Urinary bladder (tissue), 4 donors: Measurements from ENCODE around the gene SEC14L3. TPM values are rescaled to one million over a fixed set of nuclear protein-coding genes. Genes with fewer than 3 reads are reported as not detected.
"Not testable (repeated sequence)": the region's sequence is repeated elsewhere in the genome, so short reads cannot be mapped to it uniquely, and the experiment has no call there.

Experiments
- DNase-seq: peaks from one replicate; pipeline ENCODE4 v3.0.0-alpha.2; 2015; ENCODE audit errors: extremely low spot score
- H3K27ac ChIP-seq: one replicate; pipeline ENCODE4 v1.5.1; 2013; ENCODE audit warnings: low read depth, mild to moderate bottlenecking, moderate library complexity
- H3K36me3 ChIP-seq: one replicate; pipeline ENCODE4 v1.6.1; 2013; ENCODE audit warnings: mild to moderate bottlenecking, moderate library complexity; ENCODE audit not compliant: insufficient read depth
- H3K4me1 ChIP-seq: one replicate; pipeline ENCODE4 v1.6.1; 2013; ENCODE audit warnings: mild to moderate bottlenecking, moderate library complexity; ENCODE audit not compliant: insufficient read depth
- H3K4me3 ChIP-seq: one replicate; pipeline ENCODE4 v1.5.1; 2013; ENCODE audit warnings: low read depth, low read length
- WGBS: extraction: QIAGEN DNeasy Blood & Tissue Kit; methylation state at CpG from one replicate; pipeline ENCODE4 v1.1.7; 2013; 5-methylcytosine and 5-hydroxymethylcytosine counted together
- polyA plus RNA-seq: library from polyadenylated mRNA; stranded (reverse); fragments of 200-250 nt; gene quantifications from one replicate; pipeline ENCODE4 v1.2.3, GENCODE V29; 2013
- total RNA-seq: library from RNA; depleted of rRNA; stranded (reverse); fragments of >200 nt; gene quantifications from one replicate; pipeline ENCODE4 v1.2.3, GENCODE V29; 2014
- donor health status: healthy with polysubstance abuse.
- donor health status: healthy.

Gene SEC14L3
- total and polyA plus RNA-seq, 2 donors = not detected

DNA sequence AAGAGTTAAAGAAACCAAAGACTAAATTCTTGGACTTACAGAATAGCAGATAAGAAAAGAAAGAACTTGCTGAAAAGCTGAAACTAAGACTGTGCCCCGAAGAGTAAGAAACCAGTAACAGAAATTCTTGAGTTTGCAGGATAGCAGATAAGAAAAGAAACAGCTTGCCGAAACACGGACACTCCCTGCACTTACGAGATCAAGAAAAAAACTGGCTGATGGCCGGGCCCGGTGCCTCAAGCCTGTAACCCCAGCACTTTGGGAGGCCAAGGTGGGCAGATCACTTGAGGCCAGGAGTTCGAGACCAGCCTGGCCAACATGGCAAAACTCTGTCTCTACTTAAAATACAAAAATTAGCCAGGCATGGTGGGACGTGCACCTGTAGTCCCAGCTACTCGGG, 20.3 kb downstream of the SEC14L3 start:
- H3K27ac ChIP-seq, H3K36me3 ChIP-seq, H3K4me1 ChIP-seq, DNase-seq, H3K4me3 ChIP-seq: not testable (repeated sequence)
- 22% methylated on average over 9 of the region's 9 CpGs for WGBS

GRCh38 chr22:30447656-30448055, 24.2 kb downstream of the SEC14L3 start:
- WGBS = 97% methylated on average over 3 of the region's 3 CpGs
- no peaks in the 10 kb centered on the region for H3K4me1 ChIP-seq
- H3K4me3 ChIP-seq = no peak overlapping the region
- no peak for DNase-seq
- H3K27ac ChIP-seq = no peak overlapping the region
- H3K36me3 ChIP-seq = no peaks in the 10 kb centered on the region

DNA sequence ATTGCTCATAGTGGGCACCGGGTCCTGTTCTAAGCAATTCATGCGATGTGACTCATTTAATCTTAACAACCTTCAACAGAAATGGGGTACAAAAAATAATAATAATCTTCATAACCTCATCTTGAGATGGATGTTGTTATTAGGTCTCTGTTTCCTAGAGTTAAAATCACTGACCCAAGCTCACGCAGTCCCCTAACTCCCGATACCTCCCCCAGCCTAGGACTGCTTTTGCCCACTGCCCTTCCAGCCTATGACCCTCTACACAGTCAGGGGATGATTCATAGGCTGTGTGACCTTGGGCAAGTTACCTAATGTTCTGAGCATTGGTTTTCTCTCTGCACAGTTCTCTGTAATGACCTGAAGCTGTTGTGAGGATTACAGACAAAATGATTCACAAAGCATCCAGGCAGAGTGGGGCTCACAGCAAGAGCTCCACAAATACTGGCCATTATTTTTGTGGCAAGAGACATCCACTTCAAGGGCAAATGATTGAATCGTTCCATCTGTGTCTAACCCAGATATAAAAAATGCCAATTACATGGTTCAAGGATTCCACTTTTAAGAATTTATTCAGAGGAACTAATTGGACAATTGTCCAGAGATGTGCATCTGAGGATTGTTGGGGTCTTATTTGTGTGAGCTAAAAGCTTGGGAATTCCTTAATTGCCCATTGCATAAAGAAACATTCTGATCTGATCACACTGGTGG, 26.2 kb downstream of the SEC14L3 start:
- no peak for DNase-seq
- WGBS = 60% methylated on average over 5 of the region's 5 CpGs
- Histone ChIP-seq H3K27ac (no peak overlapping the region), H3K4me3 (no peak overlapping the region), H3K36me3 (no peaks in the 10 kb centered on the region), H3K4me1 (no peaks in the 10 kb centered on the region)

- no peaks in the 10 kb centered on the region for H3K4me1 ChIP-seq
- no peak overlapping the region for H3K4me3 ChIP-seq
- no peak overlapping the region for H3K27ac ChIP-seq
- no peak for DNase-seq
- H3K36me3 ChIP-seq = no peaks in the 10 kb centered on the region
- 29% methylated on average over 11 of the region's 11 CpGs for whole genome bisulfite sequencing
These were observed 27.0 kb downstream of the SEC14L3 start for GRCh38 chr22:30444632-30445437.

DNA sequence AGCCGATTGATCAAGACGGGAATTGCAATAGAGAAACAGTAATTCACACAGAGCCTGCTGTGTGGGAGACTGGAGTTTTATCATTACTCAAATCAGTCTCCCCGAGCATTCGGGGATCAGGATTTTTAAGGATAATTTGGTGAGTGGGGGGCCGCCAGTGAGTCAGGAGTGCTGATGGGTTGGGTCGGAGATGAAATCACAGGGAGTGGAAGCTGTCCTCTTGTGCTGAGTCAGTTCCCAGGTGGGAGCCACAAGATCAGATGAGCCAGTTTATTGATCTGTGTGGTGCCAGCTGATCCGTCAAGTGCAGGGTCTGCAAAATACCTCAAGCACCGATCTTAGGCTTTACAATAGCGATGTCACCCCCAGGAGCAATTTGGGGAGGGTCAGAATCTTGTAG, 30.7 kb downstream of the SEC14L3 start:
- 45% methylated on average over 9 of the region's 9 CpGs for WGBS
- no peak for DNase-seq
- Histone ChIP-seq H3K4me1 (no peaks in the 10 kb centered on the region), H3K27ac (no peak overlapping the region), H3K36me3 (no peaks in the 10 kb centered on the region), H3K4me3 (no peak overlapping the region)

DNA sequence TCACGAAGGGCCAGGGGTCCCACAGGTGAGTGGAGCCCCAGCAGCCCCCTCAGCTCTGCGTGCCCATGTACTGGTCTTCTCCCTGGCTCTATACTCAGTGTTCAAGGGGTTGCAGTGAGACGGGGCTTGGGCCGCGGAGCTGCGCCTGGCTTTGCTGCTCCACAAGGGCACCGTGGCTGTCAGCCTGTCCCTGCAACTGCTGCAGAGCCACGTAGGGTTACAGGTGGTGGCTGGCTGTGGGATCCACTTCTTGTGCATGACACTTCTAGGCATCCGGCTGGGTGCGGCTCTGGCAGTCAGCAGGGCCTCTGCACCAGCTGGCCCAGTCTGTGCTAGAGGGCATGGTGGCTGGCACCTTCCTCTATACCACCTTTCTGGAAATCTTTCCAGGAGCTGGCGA, 32.0 kb downstream of the SEC14L3 start:
- Histone ChIP-seq H3K4me1 (no peaks in the 10 kb centered on the region), H3K4me3 (no peak overlapping the region), H3K36me3 (no peaks in the 10 kb centered on the region), H3K27ac (no peak overlapping the region)
- 91% methylated on average over 11 of the region's 11 CpGs for WGBS
- DNase-seq = no peak

DNA sequence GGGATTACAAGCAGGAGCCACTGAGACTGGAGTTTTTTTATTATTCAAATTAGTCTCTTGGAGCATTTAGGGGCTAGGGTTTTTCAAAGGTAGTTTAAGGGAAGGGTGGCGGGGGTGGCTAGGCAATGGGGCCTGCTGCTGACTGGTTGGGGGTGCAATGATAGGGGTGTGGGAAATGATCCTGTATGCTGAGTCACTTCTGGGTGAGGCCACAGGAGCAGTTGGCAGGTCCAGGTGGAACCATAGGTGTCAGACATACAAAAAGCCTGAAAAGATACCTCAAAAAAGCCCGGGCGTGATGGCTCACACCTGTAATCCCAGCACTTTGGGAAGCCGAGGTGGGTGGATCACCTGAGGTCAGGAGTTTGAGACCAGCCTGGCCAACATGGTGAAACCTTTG, 32.6 kb downstream of the SEC14L3 start:
- no peak for DNase-seq
- Histone ChIP-seq H3K4me3 (no peak overlapping the region), H3K36me3 (no peaks in the 10 kb centered on the region), H3K4me1 (no peaks in the 10 kb centered on the region), H3K27ac (no peak overlapping the region)
- WGBS = 87% methylated on average over 4 of the region's 4 CpGs

DNA sequence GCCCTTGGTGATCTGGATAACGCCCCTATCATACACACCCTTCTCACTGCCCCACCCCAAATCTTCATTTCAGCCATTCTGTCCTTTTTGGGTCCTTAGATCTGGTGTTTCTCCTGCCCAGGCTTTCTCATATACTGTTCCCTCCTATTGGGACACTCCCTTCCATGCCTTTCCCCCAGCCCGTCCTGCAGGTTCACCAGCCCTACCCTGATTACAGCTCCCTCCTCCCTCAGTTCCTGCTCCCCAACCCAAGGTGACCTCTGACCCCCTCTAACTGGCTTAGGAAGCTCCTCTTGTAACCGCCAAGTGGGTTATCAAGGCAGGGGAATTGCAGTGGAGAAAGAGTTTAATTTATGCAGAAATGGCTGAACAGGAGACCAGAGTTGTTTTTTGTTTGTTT, 33.3 kb downstream of the SEC14L3 start:
- no peak for DNase-seq
- H3K4me3 ChIP-seq = no peak overlapping the region
- 79% methylated on average over 3 of the region's 3 CpGs for WGBS
- H3K4me1 ChIP-seq = no peaks in the 10 kb centered on the region
- no peaks in the 10 kb centered on the region for H3K36me3 ChIP-seq
- H3K27ac ChIP-seq = no peak overlapping the region

DNA sequence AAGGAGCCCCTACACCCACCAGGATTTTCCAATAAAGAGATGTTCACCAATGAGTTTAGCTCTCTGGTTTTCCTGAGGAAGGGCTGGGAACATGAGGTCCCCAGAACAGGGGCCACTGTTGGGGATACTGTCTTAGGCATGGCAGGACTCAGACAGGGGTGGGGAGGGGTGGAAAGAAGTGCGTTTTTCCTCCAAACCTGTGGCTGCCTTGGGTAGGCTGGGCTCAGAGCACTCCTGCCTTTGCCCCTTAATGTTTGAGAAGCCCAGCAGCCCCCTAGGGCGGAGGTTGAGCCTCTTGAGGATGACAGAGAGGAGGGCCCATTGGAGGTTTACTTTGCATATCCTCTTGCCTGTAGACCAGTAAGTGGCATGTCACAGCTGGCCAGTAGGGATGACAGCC, 35.6 kb downstream of the SEC14L3 start:
- WGBS = 78% methylated on average over 2 of the region's 2 CpGs
- Histone ChIP-seq H3K4me1 (no peaks in the 10 kb centered on the region), H3K4me3 (no peak overlapping the region), H3K27ac (no peak overlapping the region), H3K36me3 (no peaks in the 10 kb centered on the region)
- no peak for DNase-seq

GRCh38 chr22:30435674-30436126, 36.1 kb downstream of the SEC14L3 start:
- Histone ChIP-seq H3K4me1 (no peaks in the 10 kb centered on the region), H3K36me3 (no peaks in the 10 kb centered on the region), H3K27ac (no peak overlapping the region), H3K4me3 (no peak overlapping the region)
- DNase-seq = no peak
- WGBS = 84% methylated on average over 6 of the region's 6 CpGs

DNA sequence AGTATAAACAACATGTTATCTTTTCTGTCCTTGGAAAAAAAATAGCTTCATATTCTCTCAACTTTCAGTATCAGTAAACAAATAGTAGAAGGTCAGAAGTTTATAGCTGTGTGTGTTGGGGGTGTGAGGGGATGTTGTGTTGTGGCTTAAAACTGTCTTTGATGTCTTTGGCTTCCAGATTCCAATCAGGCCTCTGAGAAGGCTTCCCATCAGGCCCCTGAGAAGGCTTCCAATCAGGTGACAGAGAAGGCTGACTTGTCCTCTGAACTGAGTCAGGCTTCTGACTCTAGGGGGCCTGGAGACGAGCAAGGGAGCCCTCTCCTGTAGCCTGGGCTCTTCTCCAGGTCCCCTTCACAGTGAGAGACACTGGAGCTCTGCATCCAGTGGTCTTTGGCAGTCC, 37.0 kb downstream of the SEC14L3 start:
- WGBS = 61% methylated on average over 1 of the region's 1 CpG

DNA sequence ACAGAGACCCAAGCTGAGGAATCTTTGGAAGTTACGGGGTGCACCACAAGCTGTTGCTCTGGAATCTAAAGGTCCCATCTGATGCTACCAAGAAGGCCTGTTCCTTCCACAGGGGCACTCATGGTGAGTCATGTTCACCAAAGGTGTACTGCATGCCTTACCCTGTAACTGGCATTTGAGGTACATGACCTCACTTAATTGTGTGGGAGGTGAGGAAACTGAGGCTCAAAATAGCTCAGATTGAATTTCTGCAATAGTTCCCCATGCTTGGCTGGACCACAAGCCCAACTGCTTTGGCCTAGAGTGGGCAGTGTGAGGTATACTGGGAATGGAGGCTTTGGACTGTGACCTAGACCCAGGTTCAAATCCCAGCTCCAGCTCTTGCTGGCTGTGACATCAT, 38.0 kb downstream of the SEC14L3 start:
- Histone ChIP-seq H3K4me3 (no peak overlapping the region), H3K4me1 (no peaks in the 10 kb centered on the region), H3K36me3 (no peaks in the 10 kb centered on the region), H3K27ac (no peak overlapping the region)
- 98% methylated on average over 1 of the region's 1 CpG for WGBS
- DNase-seq = no peak

More for the DNA sequence above, 37.0 kb downstream of the SEC14L3 start:
- Histone ChIP-seq H3K4me3 (no peak overlapping the region), H3K27ac (no peak overlapping the region), H3K4me1 (no peaks in the 10 kb centered on the region), H3K36me3 (no peaks in the 10 kb centered on the region)
- DNase-seq = no peak

- no peak overlapping the region for H3K4me3 ChIP-seq
- H3K4me1 ChIP-seq = no peaks in the 10 kb centered on the region
- no peak for DNase-seq
- WGBS = 94% methylated on average over 3 of the region's 3 CpGs
- no peak overlapping the region for H3K27ac ChIP-seq
- H3K36me3 ChIP-seq = no peaks in the 10 kb centered on the region
These were observed 38.6 kb downstream of the SEC14L3 start for GRCh38 chr22:30433227-30433626.

GRCh38 chr22:30432520-30432919, 39.3 kb downstream of the SEC14L3 start:
- no peak overlapping the region for H3K27ac ChIP-seq
- DNase-seq = no peak
- 56% methylated on average over 2 of the region's 2 CpGs for WGBS
- H3K4me3 ChIP-seq = no peak overlapping the region
- H3K36me3 ChIP-seq = no peaks in the 10 kb centered on the region
- no peaks in the 10 kb centered on the region for H3K4me1 ChIP-seq
